GM21360 (cell line): ENCODE data around the gene GSN.

Source experiments
- ATAC-seq: cut with Tn5 transposase; IDR thresholded peaks from one replicate; pipeline ENCODE4 v1.9.1; 2021; ENCODE audit warnings: mild to moderate bottlenecking, moderate library complexity; ENCODE audit not compliant: unreplicated experiment

The GSN gene

DNA sequence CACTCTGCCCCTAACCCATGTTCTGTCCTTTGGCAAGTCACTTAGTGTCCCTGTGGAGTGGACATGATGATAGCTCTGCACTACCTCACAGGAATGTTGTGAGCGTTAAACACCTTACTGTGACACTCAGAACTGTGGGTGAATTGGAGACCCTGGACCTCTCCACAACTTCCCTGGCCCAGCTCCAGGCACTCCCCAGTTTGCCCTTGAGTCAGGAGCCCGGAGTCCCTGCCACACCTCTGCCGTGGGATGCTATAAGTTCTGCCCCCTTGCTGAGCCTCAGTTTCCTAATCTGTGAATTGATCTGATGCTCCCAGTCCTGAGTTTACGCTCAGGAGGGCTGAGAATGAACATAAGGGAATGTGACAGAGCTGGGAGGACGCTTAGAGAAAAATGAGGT, 34.4 kb downstream of the GSN start:
- no peak for ATAC-seq

DNA sequence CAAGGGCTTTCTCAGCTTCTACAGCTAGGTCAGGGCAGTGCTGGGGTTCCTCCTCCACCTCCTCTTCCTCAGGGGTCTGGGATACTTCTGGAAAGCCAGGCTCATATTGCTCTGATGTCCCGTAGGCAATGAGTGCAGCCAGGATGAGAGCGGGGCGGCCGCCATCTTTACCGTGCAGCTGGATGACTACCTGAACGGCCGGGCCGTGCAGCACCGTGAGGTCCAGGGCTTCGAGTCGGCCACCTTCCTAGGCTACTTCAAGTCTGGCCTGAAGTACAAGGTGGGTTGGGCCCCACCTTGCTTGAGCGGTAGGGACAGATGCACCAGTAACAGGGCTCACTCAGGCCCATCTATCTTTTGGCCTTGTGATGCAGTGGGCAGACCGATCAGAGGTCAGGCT, 34.8 kb downstream of the GSN start:
- no peak for ATAC-seq

DNA sequence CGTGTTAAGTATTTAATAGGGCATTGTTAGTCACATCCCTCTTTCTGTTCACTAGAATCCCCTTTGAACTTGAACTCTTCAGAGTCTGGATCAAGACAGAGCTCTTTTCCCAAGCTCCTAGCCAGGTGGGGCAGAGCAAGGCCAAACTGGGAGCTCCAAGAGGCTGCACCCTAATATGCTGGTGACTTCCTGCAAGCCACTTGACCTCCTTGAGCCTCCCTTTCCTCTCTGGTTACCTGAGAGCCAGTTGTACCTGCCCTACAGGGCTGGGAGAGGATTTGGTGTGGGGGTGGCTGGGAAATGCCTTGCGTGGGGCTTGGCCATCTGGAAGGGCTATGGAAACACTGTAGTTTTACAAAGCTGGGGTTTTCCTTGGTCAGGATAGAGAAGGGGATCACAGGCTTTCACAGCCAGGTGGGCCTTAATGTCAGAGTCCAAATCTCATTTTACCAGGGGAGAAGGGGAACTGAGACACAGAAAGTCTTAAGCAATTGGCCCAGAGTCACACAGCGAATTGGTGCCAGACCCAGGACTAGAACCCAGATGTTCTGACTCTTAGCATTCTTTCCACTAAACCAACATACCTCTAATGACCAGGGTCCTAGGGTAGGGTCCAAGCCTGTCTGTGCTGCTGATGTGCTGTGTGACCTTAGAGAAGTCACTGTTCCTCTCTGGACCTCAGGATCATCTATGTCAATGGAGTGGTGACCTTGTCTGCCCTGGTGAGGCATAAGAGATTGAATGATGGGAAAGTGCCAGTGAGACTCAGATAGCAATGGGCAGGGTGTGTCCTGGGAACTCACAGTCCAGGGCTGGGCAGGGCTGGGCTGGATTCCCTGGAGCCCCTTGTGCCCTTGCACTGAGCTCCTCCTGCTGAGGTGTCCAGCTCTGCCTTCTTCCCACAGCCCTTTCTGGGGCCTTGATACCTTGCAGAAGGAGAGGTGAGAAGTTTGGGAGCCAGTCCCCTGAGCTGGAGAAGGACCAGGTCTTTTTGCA, 35.8 kb downstream of the GSN start:
- ATAC-seq = no peak

DNA sequence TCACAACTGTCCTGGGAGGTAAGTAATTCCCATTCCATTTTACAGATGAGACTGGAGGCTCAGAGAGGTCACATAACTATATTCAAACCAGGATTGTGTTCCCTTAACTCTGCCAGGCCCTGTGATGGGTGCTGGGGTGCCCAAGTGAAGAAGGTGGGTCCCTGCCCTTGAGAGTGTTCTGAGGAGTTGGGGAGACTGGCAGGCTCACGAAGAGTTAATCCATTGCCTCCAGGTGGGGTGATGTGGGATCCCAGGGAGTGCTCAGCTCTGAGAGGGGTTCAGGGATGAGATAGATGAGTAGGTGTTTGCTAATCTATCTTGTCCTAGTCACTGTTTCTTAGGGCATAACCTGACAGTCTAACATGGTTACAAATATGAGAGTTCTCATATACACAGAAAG, 36.7 kb downstream of the GSN start:
- ATAC-seq = no peak

DNA sequence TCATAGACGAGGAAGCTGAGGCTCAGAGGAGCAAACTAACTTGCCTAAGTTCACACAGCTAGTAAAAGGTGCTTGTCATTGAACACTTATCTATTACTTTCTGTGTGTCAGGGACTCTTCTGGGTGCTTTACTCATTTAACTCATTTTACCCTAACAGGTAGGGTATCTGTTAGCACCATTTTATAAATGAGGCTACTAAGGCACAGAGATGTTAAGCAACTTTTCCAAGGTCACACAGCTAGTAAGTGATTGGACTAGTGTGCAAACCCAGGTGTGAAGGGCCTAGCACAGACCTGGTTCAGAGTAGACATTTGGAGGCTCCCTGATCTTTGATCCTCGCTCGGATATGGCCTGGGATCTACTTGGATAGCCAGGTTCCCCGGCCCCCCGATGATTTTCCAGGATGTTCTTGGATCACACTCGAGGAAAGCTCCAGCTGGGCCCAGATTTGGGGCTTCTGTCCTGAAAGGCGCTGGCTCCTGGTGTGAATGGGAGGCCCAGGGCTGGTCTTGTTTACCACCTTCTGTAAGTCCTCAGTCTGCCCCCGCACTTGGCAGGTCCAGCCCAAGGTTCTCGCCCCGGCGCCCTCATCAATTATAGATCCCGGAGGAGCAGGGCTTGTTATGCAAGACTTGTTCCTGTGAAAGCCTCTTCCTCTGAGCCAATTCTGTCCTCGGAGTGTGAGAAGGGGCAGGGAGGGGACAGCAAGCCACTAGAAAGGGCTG, 37.5 kb downstream of the GSN start:
- ATAC-seq = no peak

DNA sequence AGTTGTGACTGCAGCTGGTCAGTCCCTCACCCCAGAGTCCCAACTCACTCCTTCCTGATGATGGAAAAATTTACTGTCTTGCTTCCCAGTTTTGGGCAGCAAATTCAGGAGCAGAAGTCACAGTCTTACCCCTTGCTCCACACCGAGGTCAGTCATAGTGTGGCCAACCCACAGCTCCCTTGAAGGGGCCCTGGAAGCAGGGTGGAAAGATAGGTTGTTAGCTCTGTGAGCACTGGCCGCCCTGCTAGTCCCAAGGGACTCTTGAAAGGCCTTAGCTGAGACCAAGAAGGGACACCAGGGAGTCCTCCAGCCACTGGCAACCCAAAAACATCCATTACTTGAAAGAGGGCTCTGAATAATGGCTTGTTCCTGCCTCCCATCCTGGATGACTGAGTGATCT, 40.0 kb downstream of the GSN start:
- no peak for ATAC-seq

DNA sequence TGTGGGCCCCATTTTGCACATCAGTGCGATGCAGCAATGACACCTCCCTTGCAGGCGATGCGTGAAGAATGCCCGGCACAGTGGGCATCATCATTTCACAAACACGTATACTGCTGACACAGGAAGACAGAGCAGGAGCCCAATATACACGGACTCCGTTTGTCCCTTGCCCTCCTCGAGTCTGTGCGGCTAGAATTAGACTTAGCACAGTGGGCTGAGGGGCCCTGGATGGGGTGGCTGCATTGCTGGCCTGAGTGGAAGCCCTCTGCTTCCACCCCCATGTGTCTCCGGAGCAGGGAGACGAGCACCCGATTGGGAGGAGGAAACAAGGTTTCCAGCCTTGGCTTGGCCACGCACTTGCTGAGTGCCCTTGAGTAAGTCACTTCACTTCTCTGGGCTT, 40.8 kb downstream of the GSN start:
- ATAC-seq = no peak

DNA sequence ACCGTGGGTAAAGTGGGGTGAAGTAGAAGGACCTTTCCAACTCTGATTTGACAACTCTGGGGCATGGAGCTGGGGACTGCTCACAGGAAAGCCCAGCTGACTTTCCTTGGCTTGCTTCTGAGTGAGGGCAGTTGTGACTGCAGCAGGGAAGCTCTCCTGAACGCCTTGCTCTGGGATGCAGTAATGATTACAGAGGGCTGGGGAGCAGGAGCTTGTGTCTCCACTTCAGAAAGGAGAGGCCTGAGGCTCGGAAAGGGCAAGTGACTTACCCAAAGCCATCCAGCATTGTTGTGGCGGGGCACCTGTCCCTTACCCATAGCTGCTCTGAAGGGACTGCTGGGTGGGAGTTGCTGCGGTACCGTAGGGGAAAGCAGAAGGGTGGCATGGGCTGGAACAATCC, 41.2 kb downstream of the GSN start:
- no peak for ATAC-seq

DNA sequence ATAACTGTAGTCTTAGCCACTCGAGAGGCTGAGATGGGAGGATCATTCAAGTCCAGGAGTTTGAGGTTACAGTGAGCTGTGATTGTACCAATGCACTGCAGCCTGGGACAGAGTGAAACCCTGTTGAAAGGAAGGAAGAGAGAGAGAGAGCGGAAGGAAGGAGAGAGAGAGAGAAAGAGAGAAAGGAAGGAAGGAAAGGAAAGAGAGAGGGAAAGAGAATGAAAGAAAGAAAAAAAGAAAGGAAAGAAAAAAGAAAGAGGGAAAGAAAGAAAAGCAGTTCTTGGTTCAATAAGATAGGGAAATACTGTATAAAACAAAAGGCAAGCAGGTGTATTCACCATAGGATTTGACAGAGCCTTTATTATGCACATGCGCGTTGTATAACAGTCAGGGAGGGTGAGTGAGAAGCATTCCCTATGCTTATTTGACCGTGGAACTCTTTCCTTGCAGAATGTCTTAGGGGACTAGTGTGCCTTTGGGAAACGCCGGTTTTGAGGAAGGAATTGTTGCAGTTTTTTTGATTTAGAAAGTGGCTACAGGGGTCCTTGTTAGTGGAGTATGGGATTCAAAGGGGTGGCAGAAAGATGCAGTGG, 42.0 kb downstream of the GSN start:
- no peak for ATAC-seq

DNA sequence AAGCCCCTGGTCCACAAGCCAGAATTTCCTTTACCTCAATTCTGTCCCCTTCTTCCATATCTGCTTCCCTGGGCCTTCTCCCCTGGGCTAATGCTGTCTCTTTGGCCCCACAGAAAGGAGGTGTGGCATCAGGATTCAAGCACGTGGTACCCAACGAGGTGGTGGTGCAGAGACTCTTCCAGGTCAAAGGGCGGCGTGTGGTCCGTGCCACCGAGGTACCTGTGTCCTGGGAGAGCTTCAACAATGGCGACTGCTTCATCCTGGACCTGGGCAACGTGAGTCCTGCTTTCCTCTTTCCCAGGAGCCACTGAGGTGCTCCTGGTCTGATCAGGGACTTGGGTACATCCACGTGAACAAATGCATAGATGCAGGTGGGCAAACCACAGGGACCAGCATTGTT, 42.6 kb downstream of the GSN start:
- no peak for ATAC-seq

DNA sequence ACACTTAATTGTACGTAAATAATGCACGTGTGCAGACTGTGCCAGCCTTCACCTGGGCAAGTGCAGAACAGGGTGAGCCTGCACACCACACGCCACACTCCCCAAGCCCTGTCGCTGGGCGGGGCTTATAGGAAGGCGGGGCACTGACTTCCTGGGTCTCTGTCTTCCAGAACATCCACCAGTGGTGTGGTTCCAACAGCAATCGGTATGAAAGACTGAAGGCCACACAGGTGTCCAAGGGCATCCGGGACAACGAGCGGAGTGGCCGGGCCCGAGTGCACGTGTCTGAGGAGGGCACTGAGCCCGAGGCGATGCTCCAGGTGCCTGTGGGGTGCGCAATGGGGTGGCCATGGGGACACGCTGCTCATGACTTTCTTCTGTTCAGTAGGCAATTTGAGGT, 44.2 kb downstream of the GSN start:
- ATAC-seq = no peak

DNA sequence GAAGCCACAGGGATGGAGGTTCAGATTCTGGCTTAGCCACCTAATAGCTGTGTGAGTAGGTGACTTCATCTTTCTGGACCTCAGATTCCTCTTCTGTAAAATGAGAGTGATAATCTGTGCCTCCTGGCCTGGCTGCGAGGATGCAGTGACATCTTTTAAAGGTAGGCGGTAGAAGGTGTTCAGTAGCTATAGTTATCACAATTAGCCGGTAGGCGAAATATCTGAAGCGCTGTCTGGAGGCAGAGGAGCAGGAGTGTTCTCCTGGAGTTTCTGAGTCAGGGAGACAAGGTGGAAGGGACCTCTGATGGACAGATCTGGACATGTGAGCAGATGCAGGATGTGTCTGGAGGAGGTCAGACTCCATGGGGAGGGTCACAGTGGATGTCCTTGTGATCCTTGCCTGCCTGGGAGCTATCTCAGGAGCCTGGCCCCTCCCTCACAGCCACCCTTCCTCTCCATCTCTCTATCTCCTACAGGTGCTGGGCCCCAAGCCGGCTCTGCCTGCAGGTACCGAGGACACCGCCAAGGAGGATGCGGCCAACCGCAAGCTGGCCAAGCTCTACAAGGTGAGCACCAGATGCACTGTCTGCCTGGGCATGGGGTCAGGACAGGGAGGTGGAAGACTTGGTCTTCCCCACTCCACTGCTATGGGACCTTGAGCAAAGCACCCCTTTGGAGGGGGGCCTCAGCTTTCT, 45.6 kb downstream of the GSN start:
- no peak for ATAC-seq

DNA sequence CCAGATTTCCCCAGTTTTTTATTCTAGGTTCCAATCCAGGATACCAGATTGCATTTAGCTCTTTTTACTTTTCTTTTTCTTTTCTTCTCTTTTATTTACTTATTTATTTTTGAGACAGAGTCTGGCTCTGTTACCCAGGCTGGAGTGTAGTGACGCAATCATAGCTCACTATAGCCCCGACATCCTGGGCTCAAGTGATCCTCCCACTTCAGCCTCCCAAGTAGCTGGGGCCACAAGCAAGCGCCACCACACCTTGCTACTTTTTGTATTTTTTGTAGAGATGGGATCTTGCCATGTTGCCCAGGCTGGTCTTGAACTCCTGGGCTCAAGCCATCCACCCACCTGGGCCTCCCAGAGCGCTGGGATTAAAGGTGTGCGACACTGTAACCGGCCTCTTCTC, 48.4 kb downstream of the GSN start:
- no peak for ATAC-seq

DNA sequence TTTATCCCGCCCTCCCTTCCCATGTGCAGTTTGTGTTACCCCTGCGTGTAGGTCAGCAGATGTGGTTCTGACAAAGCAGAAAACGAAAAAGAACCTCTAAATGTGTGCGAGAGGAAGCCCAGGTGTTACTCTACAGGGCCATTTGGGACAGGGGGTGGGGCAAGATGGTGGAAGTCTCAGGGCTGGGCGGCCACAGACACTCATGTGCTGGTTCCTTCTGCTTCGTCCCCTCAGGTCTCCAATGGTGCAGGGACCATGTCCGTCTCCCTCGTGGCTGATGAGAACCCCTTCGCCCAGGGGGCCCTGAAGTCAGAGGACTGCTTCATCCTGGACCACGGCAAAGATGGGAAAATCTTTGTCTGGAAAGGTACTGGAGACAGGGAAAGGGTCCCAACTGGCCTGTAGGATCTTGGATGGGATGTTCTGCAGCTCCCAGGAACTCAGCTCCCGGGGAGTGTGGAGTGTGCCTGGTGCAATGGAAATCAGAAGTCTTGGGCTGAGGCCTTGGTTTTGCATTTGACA, 49.0 kb downstream of the GSN start:
- no peak for ATAC-seq

DNA sequence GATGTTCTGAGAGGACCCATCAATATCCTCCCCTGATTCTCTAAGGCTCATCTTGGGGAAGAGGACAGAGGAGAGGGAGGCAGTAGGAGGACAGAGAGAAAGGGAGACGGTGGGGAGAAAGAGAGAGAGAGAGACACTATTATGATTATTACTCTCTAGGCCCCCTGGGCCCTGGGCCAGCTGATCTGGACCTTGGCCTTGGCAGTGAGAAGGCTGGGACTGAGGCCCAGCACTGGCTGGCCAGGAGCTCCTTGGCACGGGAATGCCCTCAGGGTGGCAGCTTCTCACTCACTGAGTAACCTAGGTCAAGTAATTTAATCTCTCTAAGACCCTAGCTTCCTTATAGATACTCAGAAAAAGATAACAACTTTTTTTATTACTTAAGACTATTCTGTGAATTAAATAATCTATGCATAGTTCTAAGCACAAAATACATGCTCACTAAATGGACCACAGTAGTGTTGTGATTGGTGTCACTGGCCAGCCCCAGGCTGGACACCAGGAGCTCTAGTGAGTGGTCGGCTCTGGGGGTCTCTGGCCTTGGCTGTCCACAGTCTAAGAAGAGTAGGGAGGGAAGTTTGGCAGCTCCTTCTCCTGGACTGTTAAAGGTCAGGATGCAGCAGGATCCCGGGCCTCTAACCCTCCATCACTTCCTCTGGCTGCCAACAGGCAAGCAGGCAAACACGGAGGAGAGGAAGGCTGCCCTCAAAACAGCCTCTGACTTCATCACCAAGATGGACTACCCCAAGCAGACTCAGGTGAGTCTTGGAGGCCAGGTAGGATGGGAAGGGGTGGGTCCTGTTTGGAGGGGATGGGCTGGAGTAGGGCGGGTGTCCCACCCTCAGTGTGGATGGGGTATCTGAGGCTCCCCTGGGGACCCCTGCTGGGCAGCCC, 50.0 kb downstream of the GSN start:
- ATAC-seq = no peak

DNA sequence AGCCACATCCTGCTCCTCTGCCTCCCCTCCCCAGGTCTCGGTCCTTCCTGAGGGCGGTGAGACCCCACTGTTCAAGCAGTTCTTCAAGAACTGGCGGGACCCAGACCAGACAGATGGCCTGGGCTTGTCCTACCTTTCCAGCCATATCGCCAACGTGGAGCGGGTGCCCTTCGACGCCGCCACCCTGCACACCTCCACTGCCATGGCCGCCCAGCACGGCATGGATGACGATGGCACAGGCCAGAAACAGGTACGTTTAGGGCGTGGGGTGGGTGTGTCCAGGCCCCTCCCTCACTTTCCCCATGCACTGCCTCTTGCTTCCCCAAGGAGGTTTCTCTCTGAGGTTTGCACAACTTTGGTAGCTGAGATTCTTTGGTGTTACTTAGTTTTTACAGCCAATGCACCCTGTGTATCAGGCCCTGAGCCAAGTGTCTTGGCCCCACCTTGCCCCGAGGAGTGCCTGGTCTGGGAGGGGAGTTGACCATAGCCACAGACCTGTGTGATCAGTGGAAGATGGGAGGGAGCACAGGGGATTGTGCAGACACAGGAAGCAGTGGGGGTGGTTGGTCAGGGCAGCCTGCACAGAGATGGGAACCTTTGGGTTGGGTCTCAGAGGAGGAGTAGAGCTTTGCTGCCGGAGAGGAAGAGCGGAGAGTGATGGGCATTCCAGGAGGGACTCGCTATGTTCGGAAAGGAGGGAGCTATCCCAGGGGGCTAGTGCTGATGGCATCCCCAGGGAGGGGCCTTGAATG, 50.8 kb downstream of the GSN start:
- ATAC-seq = no peak

DNA sequence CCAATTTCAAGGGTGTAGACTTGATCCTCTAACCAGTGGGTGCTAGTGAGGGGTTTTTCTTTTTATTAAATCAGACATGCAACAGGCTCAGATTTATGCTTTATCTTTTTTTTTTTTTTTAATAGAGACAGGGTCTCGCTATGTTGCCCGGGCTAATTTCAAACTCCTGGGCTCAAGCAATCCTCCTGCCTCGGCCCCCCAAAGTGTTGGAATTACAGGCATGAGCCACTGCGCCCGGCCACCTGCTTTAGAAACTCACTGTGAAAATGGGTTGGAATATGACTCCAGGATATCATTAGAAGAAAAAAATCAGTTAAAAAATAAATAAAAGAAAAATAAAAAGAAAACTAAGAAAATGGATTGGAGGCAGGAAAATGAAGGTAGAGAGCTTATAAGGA, 51.4 kb downstream of the GSN start:
- no peak for ATAC-seq

DNA sequence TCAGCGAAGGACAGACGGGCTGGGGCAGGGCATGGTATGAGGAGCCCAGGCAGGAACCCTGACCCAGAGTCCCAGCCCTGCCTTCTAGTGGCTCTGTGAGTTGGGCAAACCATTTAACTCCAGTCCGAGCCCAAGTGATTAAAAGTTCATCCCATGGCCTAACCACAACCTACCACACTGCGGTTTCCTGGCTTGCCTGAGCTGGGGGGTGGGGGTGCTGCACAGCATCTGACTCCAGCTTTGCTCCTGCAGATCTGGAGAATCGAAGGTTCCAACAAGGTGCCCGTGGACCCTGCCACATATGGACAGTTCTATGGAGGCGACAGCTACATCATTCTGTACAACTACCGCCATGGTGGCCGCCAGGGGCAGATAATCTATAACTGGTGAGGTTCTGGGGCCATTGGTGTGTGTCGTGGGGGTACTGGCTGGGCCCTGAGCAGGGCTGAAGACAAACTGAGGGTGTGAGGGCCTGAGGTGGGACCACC, 53.1 kb downstream of the GSN start:
- ATAC-seq = no peak
